ENCODE data around the gene FBXL17.
A peak's percentile ranks its signal among the peaks of the same experiment; 100 is the strongest.

FBXL17 gene

GRCh38 chr5:108373426-108373825, 8.5 kb downstream of the FBXL17 start:
- FAIRE-seq (no peak), DNase-seq (ENCODE audit: insufficient read length, low spot score) (no peak)
- TF ChIP-seq, protein P1, sequence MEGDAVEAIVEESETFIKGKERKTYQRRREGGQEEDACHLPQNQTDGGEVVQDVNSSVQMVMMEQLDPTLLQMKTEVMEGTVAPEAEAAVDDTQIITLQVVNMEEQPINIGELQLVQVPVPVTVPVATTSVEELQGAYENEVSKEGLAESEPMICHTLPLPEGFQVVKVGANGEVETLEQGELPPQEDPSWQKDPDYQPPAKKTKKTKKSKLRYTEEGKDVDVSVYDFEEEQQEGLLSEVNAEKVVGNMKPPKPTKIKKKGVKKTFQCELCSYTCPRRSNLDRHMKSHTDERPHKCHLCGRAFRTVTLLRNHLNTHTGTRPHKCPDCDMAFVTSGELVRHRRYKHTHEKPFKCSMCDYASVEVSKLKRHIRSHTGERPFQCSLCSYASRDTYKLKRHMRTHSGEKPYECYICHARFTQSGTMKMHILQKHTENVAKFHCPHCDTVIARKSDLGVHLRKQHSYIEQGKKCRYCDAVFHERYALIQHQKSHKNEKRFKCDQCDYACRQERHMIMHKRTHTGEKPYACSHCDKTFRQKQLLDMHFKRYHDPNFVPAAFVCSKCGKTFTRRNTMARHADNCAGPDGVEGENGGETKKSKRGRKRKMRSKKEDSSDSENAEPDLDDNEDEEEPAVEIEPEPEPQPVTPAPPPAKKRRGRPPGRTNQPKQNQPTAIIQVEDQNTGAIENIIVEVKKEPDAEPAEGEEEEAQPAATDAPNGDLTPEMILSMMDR (IDR thresholded peaks at IDR 0.05; ENCODE audit: insufficient read depth, missing control alignments): no peak

DNA sequence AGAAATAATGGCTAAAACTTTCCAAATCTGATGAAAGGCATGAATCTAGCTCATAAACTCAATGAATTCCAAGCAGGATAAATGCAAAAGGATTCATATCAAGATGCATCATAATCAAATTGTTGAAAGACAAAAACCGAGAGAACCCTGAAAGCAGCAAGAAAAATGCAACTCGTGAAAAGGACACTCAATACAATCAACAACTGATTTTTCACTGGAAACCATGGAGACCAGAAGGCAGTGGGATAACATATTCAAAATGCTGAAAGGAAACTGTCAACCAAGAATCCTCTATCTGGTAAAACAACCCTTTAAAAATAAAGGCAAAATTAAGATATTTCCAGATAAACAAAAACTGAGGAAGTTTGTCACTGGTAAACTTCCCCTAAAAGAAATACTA, 9.5 kb downstream of the FBXL17 start:
- FAIRE-seq (peak; percentile 44), DNase-seq (ENCODE audit: insufficient read length, low spot score) (no peak)
- TF ChIP-seq, protein P1 (IDR thresholded peaks at IDR 0.05; ENCODE audit: insufficient read depth, missing control alignments): no peak

- DNase-seq (ENCODE audit: insufficient read length, low spot score) (no peak), FAIRE-seq (no peak)
- TF ChIP-seq, protein P1 (IDR thresholded peaks at IDR 0.05; ENCODE audit: insufficient read depth, missing control alignments): no peak
These were observed 10.6 kb downstream of the FBXL17 start for GRCh38 chr5:108371263-108371662.

DNA sequence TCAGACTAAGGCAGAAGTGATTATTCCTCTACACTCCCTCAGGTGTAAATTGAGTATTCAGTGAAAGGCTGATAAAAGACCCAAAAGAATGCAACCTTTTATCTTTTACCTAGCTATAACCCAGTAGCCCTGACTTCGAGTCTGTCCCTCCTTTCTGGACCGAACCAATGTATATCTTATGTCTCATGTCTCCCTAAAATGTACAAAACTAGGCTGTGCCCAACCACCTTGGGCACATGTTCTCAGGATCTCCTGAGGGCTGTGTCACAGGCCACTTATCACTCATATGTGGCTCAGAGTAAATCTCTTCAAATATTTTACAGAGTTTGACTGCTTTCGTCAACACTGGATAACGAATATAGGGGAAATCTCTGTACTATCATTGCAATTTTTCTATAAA, 12.7 kb downstream of the FBXL17 start:
- no peak for DNase-seq (ENCODE audit: insufficient read length, low spot score)
- no peak for FAIRE-seq
- TF ChIP-seq, protein P1 (IDR thresholded peaks at IDR 0.05; ENCODE audit: insufficient read depth, missing control alignments): no peak

GRCh38 chr5:108367679-108368334, 14.1 kb downstream of the FBXL17 start:
- DNase-seq (ENCODE audit: insufficient read length, low spot score) (no peak), FAIRE-seq (peak; percentile 48)
- TF ChIP-seq, protein P1 (IDR thresholded peaks at IDR 0.05; ENCODE audit: insufficient read depth, missing control alignments): no peak

DNA sequence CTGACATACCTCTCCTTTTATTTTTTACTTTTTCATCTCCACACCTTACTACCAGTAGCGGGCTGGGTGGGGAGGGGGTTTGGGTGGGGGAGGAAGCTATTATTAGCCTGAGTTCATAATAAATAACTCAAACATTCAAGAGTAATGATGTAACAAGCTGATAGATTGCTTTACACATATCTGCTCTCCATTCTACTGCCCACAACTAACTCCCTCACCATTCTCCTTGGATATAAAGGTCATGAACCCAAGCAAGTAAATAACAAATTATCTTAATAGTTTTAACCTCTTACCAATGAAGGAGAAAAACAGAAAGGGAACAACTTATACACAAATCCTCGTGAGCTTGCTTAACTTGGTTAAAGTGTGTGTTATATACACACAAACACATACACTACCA, 15.4 kb downstream of the FBXL17 start:
- TF ChIP-seq, protein P1 (IDR thresholded peaks at IDR 0.05; ENCODE audit: insufficient read depth, missing control alignments): no peak
- DNase-seq (ENCODE audit: insufficient read length, low spot score) (no peak), FAIRE-seq (no peak)

- DNase-seq (ENCODE audit: insufficient read length, low spot score): no peak
- TF ChIP-seq, protein P1 (IDR thresholded peaks at IDR 0.05; ENCODE audit: insufficient read depth, missing control alignments): no peak
- no peak for FAIRE-seq
These were observed 20.1 kb downstream of the FBXL17 start for GRCh38 chr5:108361771-108362170.

Data from D721Med (cell line).